Activated CD4-positive, alpha-beta T cell treated with anti-CD3 and anti-CD28 coated beads for 1 hour (primary cell): ENCODE results near the gene FOXN1.

Source experiments
- DNase-seq: peaks from one replicate; pipeline ENCODE4 v3.0.0-alpha.2; 2020

The FOXN1 gene

GRCh38 chr17:28478712-28479615, 27.2 kb upstream of the FOXN1 start:
- no peak for DNase-seq

DNA sequence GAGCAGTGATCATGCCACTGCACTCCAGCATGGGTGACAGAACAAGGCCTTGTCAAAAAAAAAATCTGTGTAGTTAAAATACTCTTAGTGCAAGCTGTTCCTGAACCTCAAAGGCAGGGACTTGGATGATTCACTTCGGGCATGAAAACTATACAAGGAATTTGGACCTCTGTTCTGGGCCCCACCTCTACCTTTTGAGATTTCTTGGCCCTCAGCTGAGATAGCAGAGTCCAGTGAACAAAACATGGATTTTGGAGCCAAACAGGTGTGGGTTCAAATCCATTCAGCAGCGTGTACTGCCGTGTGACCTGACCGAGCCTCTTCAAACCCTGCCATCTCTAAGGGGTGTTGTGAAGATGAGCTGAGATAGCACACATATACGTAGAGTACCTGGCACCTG, 25.9 kb upstream of the FOXN1 start:
- no peak for DNase-seq

DNA sequence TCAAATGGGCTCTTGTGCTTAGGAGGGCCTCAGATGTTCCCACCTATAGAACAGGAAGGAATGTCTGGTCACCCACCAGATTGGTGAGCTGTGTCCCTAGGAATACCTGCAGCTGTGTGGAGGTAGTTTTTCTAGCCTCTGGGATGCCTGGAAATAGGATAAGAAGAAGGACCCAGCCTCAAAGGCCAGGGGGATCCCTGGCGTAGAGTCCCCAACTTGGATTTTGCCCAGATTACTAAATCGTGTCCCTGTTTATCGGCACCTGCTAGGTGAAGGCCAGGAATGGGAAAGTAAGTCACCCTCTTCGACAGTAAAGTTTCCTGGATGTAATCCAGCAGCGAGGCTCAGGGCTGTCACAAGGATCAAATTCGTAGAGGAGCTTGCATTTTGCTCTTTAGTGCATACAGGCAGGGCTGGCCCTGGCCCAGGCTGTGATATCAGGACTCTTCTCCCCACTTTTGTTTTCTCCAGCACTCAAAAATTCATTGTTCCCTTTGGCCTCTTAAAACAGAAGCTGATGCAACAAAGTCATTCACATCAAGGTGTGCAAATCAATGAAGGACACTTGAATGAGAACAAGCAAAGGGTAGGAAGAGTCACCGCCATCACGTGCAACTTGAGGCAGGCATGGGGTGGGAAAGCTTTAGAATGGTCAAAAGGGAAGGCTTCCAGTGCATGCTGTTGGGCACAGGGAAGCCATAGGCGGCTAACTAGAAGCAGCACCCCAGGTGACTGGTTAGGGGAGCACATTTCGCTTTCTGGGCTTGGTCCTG, 25.2 kb upstream of the FOXN1 start:
- no peak for DNase-seq

- DNase-seq = no peak
Measured at GRCh38 chr17:28482551-28483199, 23.5 kb upstream of the FOXN1 start.

- DNase-seq = no peak
Measured at GRCh38 chr17:28484296-28484695, 21.9 kb upstream of the FOXN1 start.

DNA sequence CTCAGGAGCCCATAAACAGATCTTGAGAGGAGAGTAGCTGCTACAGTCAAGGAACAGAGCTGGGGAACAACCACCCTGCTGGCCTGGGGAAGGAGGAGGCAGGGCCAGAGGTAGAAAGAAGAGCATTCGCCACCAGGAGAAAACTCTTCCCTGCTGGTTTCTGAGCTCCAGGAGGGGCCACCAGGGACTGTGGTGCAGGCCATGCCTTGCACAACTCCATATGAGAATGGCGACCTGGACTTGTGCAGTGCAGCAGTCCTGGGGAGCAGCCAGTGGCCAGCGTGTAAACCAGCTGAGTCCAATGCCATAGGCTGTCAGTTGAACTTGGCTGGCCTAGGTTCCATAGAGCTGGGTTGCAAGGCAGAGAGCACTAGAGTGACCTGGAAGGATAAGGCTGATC, 21.1 kb upstream of the FOXN1 start:
- no peak for DNase-seq

GRCh38 chr17:28487881-28488532, 18.1 kb upstream of the FOXN1 start:
- no peak for DNase-seq

DNA sequence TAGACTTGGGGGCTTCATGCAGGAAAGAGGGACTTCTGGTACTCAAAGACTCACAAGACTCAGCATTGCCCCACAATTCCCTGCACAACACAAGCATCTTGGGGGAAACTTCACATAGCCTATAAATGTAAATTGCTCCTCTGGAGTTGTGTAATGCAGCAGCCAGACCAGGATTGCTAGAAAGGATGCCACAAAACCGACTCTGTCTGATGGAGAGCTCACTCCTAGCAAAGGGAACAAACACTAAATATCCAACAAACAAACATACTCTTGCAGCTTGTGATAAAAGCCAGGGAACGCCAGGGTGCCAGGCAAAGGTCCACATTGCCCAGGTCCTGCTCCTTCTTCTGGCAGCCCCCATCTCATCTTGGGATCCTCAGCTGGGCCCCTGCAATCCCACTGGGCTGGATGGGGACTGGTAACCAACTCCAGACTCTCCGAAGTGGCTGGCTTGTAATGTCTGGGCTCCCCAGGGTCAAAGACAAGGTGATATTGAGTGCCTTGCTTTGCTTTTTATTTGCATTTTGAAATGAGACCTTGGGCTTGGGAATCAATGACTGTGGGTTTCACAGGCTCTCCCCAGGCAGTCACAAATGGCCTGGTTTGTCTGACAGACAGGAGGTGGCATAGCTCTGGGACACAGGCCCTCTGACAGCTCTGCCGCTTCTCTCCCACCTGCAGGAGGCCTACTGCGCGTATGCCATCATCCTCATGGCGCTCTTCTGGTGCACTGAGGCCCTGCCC, 17.4 kb upstream of the FOXN1 start:
- no peak for DNase-seq

DNA sequence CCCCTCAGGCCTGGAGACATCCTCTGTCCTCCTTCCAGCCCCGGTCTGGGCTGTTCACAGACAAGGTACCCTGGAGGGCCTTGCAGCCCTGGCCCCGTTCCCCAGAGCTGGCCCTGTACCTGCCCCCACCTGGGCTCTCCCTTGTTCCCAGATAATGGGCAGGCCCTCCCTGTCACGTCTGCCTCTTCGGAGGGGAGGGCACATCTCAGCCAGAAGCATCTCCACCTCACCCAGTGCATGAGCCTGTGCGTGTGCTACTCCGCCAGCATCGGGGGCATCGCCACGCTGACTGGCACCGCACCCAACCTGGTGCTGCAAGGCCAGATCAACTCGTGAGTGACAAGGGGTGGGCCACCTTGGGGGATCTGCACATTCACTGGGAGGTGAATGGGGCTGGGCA, 14.9 kb upstream of the FOXN1 start:
- DNase-seq = no peak

- no peak for DNase-seq
Measured at GRCh38 chr17:28491860-28492259, 14.3 kb upstream of the FOXN1 start.

DNA sequence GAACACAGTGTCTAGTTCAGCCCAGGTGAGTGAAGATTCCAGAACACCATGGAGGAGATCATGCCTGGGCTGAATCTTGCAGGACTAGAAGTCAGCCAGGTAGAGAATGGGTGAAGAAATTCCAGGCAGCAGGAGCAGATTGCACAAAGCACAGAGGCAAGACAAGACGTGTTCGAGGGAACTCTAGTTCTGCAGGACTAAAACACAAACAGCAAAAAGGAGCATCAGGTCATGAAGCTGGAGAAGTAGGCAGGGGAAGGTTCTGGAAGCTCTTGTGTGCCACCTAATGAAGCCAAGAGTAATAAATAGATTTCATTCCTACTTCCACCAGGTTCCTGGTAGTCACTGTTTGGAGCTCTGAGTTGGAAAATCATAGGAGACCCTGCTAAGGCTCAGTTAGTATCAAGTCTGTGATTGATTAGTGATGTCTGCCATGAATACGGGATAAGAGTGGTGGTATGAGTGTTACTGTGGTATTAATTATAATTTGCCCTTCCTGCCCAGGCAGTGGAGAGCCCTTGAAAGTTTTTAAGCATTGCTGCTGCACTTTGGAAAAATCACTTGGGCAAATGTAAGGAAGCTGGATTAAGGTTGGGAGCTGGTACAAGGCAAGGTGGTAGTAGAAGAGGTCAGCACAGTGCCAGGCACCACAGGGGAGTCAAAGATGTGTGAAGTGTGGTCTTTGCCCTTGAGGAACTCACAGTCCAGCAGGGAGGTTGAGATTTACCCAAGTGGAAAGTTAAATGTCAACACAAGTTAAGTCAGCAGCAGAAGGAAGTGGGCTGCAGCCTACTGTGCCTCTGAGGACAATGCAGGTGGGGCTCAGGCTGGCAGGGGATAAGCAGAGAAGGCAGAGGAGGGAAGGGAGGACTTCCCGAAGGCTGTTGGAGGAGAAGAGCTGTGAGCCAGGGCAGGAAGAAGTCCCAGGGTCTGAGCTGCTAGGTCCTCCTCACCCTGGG, 13.5 kb upstream of the FOXN1 start:
- no peak for DNase-seq

GRCh38 chr17:28493460-28493859, 12.7 kb upstream of the FOXN1 start:
- DNase-seq = no peak

DNA sequence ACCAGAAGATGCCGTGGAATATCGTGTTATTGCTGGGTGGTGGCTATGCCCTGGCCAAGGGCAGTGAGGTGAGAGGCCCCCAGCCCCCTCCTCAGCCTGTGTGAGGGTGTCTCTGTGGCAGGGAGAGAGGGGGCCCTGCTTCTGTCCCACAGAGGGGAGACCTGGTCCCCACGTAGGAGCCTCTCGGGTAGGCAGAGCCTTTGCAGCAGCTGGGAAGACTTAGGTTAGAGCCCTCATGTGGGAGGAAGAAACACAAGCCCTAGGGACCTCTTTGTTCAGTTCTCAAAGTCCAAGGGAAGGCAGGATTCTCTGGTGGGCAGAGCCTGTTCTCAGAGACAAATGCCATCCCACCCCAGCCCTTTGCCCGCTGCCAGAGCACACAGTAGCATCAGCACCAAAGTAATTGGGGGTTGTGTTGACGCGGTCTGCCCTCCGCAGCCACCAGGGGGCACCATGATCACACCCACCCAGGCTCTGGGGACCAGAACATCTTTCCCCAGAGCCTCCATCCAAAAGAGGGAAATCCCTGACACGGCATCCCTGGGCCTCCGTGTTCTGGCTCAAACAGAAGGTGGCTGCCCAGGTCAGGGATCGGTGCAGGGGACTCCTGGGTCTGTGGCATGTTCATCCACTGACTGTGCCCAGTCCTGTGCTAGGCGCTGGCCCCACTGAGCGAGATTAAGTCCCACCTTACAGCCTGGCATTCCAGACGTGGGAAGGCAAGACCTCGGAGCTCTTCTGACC, 11.5 kb upstream of the FOXN1 start:
- peak; percentile 67 for DNase-seq

DNA sequence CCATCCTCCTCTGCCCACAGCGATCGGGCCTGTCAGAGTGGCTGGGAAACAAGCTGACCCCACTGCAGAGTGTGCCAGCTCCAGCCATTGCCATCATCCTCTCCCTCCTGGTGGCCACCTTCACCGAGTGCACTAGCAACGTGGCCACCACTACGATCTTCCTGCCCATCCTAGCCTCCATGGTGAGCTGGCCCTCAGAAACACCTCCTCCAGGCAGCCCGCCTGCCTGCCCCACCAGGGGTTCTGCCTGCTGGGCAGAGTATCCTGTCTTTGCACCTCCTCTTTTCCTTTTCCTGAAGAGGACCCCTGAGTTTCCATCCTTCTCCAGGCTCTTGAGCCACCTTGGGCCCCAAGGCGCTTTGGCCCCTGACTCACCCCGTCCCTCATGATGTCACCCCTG, 10.5 kb upstream of the FOXN1 start:
- DNase-seq = no peak

GRCh38 chr17:28497931-28498330, 8.2 kb upstream of the FOXN1 start:
- DNase-seq = no peak

- DNase-seq = no peak
Measured at GRCh38 chr17:28498652-28499363, 7.3 kb upstream of the FOXN1 start.

GRCh38 chr17:28499364-28499664, 6.8 kb upstream of the FOXN1 start:
- no peak for DNase-seq

GRCh38 chr17:28499684-28500357, 6.3 kb upstream of the FOXN1 start:
- DNase-seq = no peak

DNA sequence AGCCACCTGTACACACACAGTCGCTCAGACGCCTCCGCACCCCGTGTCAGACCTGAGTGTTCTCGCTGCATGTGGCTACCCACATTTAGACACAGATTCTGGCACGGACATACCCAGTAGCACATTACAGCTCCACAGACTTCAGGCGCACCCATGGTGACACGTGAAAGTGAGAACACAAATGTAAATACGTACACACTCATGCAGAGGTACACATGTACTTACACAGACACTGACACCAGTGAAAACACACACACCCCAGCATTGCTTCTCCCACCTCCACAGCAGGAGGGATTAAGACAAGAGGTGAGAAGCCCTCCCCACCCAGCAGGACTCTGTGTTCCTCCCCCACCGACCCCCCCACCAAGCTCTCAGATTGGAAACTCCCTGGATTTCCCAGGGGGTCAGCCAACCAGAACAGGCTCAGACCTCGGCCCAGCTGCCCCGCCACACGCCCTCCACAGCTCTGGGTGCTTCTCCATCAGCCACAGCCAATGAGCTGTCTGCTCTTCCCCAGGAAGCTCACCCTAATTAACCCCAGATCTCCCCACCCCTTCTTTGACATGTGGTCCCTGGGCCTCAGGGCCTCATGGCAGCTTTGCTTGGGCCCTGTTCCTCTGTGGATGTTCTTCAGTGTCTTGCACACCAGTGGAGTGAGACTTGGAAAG, 5.3 kb upstream of the FOXN1 start:
- DNase-seq = no peak
